ENCODE data around the gene MAP2K5.
A peak's percentile ranks its signal among the peaks of the same experiment; 100 is the strongest.

The MAP2K5 gene

GRCh38 chr15:67743558-67743957 is 201.1 kb downstream of the MAP2K5 start:
- DNase-seq (ENCODE audit: low read depth in 2 of 2), result no peak
- no peak for TF ChIP-seq CTCF (IDR thresholded peaks at IDR 0.05; ENCODE audit: low read depth, low read length)
- no peak overlapping the region for H3K4me3 ChIP-seq (replicated peaks in 1 of 2; ENCODE audit: low read depth in 2 of 2, low read length in 2 of 2)

GRCh38 chr15:67744331-67745072 is 202.0 kb downstream of the MAP2K5 start:
- peak in 1 of 2 donors; percentile 14 for DNase-seq (ENCODE audit: low read depth in 2 of 2)
- no peak overlapping the region for H3K4me3 ChIP-seq (replicated peaks in 1 of 2; ENCODE audit: low read depth in 2 of 2, low read length in 2 of 2)
- TF ChIP-seq CTCF (IDR thresholded peaks at IDR 0.05; ENCODE audit: low read depth, low read length), result no peak

GRCh38 chr15:67745073-67746006 is 202.8 kb downstream of the MAP2K5 start:
- TF ChIP-seq CTCF (IDR thresholded peaks at IDR 0.05; ENCODE audit: low read depth, low read length), result no peak
- peak; percentile 24 to 59 for DNase-seq (ENCODE audit: low read depth in 2 of 2)
- no peak overlapping the region for H3K4me3 ChIP-seq (replicated peaks in 1 of 2; ENCODE audit: low read depth in 2 of 2, low read length in 2 of 2)

- no peak for TF ChIP-seq CTCF (IDR thresholded peaks at IDR 0.05; ENCODE audit: low read depth, low read length)
- peak; percentile 63 to 87 for DNase-seq (ENCODE audit: low read depth in 2 of 2)
- no peak overlapping the region for H3K4me3 ChIP-seq (replicated peaks in 1 of 2; ENCODE audit: low read depth in 2 of 2, low read length in 2 of 2)
Measured at GRCh38 chr15:67746022-67746421, 203.5 kb downstream of the MAP2K5 start.

- TF ChIP-seq CTCF (IDR thresholded peaks at IDR 0.05; ENCODE audit: low read depth, low read length), result no peak
- DNase-seq (ENCODE audit: low read depth in 2 of 2), result no peak
- H3K4me3 ChIP-seq (replicated peaks in 1 of 2; ENCODE audit: low read depth in 2 of 2, low read length in 2 of 2), result no peak overlapping the region
Measured at GRCh38 chr15:67746450-67746849, 203.9 kb downstream of the MAP2K5 start.

GRCh38 chr15:67747921-67748320 is 205.4 kb downstream of the MAP2K5 start:
- DNase-seq (ENCODE audit: low read depth in 2 of 2), result no peak
- no peak overlapping the region for H3K4me3 ChIP-seq (replicated peaks in 1 of 2; ENCODE audit: low read depth in 2 of 2, low read length in 2 of 2)
- no peak for TF ChIP-seq CTCF (IDR thresholded peaks at IDR 0.05; ENCODE audit: low read depth, low read length)

Measured in cardiac fibroblast (primary cell).